GM12865 (cell line): ENCODE measurements around the gene EIF2B1.

Experiments used
- DNase-seq: peaks from one replicate; pipeline ENCODE4 v3.0.0; 2010; ENCODE audit warnings: low read depth
- H3K4me3 ChIP-seq: 2 replicates; pipeline ENCODE4 v1.5.1; 2011; ENCODE audit warnings: mild to moderate bottlenecking, low read depth, low read length, control low read depth
- CTCF ChIP-seq: IDR thresholded peaks from 2 replicates; pipeline ENCODE4 v1.5.1; 2011; ENCODE audit warnings: low read length, control low read depth, low read depth, inconsistent platforms; ENCODE audit not compliant: insufficient read depth; ENCODE audit errors: missing control alignments

EIF2B1 gene

GRCh38 chr12:123670882-123671728, 37.6 kb upstream of the EIF2B1 start, which contains the start of gene TCTN2:
TSS of gene TCTN2 (plus strand) at chr12:123671113. CDS start at chr12:123671241, 128 bp downstream.
- TF ChIP-seq CTCF, result no peak
- H3K4me3 ChIP-seq, result peak within 1 kb of the TSS; percentile 78
- DNase-seq, result peak; percentile 95

DNA sequence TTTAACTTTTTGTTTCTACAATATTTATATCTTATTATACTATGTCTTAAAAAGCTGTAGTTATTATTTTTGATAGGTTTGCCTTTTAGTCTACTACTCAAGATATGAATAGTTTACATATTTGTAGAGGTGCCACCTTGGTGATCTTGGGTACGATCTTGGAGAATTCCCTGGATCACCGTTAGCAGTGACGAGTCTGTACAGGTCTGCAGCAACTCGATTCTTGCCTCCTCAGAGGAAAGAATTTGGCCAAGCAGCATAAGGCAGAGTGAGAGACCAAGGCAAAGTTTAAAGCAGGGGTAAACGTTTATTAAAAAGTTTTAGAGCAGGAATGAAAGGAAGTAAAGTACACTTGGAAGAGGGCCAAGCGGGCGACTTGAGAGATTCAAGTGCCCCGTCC, 34.3 kb upstream of the EIF2B1 start:
- TF ChIP-seq CTCF, result no peak
- DNase-seq, result no peak
- H3K4me3 ChIP-seq, result no peak overlapping the region

- no peak overlapping the region for H3K4me3 ChIP-seq
- no peak for TF ChIP-seq CTCF
Measured at GRCh38 chr12:123659996-123660727, 26.7 kb upstream of the EIF2B1 start.

DNA sequence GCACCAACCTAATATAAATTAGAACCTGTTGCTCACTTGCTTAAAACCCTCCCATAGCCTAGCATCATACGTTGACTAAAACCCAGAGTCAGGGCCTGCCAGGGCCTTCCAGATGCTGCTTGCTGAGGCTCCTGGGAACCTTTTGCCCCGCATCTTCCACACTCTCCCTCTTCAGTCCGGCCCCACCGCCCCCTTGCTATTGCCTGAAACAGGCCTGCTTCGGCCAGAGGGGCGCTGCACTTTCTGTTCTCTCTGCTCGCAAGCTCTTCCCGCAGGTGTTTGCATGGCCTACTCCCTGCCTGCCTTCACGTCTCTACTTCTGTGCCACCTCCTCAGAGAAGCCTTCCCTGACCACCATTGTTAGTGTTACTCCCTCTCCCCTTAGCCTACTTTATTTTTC, 23.7 kb upstream of the EIF2B1 start:
- DNase-seq, result no peak
- no peak overlapping the region for H3K4me3 ChIP-seq
- no peak for TF ChIP-seq CTCF

More at GRCh38 chr12:123659996-123660727, 26.7 kb upstream of the EIF2B1 start:
- peak; percentile 20 for DNase-seq

- TF ChIP-seq CTCF, result no peak
- DNase-seq, result no peak
Measured at GRCh38 chr12:123656392-123656791, 22.9 kb upstream of the EIF2B1 start.

DNA sequence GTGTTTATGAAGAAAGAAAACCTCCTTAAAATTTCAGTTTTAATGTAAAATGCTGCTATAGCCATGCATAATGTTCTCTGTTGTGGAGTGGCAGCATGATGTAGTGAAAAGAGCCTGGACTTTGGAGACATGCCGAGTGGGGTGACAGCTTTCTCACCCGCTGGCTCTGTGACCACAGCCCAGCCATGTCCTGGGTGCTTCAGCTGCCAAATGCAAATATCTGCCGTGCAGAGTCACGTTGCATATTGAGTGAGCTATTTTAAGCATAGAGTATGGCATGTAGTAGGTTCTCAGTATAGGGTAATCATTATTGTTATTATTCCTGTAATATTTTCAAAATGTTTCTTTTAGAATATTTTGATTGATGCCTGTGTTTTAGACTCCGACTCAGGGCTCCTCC, 21.9 kb upstream of the EIF2B1 start:
- TF ChIP-seq CTCF, result no peak

More at GRCh38 chr12:123656392-123656791, 22.9 kb upstream of the EIF2B1 start:
- no peak overlapping the region for H3K4me3 ChIP-seq

More for the DNA sequence above, 21.9 kb upstream of the EIF2B1 start:
- H3K4me3 ChIP-seq, result no peak overlapping the region
- peak; percentile 75 for DNase-seq
